ENCODE measurements around the gene ZNF239. TPM values are rescaled to one million over a fixed set of nuclear protein-coding genes. Genes with fewer than 3 reads are reported as not detected.

Gene ZNF239
- total RNA-seq, 1 donor: 4.7 TPM

- TF ChIP-seq, protein P1, sequence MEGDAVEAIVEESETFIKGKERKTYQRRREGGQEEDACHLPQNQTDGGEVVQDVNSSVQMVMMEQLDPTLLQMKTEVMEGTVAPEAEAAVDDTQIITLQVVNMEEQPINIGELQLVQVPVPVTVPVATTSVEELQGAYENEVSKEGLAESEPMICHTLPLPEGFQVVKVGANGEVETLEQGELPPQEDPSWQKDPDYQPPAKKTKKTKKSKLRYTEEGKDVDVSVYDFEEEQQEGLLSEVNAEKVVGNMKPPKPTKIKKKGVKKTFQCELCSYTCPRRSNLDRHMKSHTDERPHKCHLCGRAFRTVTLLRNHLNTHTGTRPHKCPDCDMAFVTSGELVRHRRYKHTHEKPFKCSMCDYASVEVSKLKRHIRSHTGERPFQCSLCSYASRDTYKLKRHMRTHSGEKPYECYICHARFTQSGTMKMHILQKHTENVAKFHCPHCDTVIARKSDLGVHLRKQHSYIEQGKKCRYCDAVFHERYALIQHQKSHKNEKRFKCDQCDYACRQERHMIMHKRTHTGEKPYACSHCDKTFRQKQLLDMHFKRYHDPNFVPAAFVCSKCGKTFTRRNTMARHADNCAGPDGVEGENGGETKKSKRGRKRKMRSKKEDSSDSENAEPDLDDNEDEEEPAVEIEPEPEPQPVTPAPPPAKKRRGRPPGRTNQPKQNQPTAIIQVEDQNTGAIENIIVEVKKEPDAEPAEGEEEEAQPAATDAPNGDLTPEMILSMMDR (IDR thresholded peaks at IDR 0.05; ENCODE audit: extremely low read depth, low read depth, low read length): no peak
Observed at GRCh38 chr10:43585981-43586729, 11.7 kb upstream of the ZNF239 start.

DNA sequence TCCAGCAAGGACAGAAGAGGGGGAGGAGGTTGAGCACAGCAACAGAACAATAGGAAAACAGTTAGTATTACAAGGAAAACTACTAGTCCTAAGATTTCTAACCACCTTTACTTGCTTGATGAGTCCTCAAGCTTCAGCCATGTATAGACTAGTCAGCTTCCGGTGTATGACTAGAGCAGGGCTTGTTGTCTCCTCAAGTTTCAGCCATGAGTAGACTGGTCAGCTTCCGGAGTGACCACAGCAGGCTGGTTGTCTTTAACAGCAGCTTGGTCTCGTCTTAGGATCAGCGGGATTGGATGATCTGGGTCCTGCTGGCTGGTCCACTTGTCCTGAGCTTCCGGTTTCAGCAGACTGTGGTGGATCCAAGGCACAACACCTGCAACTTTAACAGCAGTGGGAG lies 10.6 kb upstream of the ZNF239 start:
- DNase-seq (ENCODE audit: insufficient read length, low spot score, missing footprints): no peak

More at GRCh38 chr10:43585981-43586729, 11.7 kb upstream of the ZNF239 start:
- Histone ChIP-seq H3K4me2 (ENCODE audit: insufficient read depth, low read length) (no peak overlapping the region), H3K79me2 (ENCODE audit: insufficient read depth, low read length) (no peaks in the 10 kb centered on the region), H3K4me3 (ENCODE audit: insufficient read depth, low read length) (no peak overlapping the region), H3K27me3 (ENCODE audit: insufficient read depth, low read length) (peaks cover 8% of the 10 kb centered on the region), H4K20me1 (ENCODE audit: insufficient read depth, low read length) (no peaks in the 10 kb centered on the region), H2AFZ (ENCODE audit: low read length) (no peak overlapping the region), H3K4me1 (ENCODE audit: insufficient read depth, low read length) (no peaks in the 10 kb centered on the region), H3K27ac (ENCODE audit: low read depth, low read length) (no peak overlapping the region), H3K9me3 (ENCODE audit: low read depth, low read length) (no peaks in the 10 kb centered on the region), H3K36me3 (ENCODE audit: insufficient read depth, low read length) (no peaks in the 10 kb centered on the region)
- no peak for DNase-seq (ENCODE audit: insufficient read length, low spot score, missing footprints)

DNA sequence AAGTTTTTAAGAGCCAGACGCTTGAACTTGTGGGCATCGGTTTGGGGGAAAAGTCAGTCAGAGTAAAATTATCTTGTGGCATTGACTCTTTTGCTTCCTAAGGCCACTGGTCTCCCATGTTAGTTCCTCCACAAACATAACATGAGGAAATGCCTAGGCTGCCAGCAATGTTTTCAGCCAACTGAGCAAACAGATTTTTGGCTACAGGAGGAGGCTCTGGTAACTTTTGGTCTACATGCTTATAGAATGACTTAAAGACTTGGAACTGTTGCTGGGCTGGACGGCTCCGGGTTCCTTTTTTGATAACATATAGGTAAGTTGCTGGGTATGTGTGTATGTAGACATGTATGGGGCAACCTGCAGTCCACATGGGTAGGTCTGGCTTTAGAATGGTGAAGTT lies 9.6 kb upstream of the ZNF239 start:
- no peaks in the 10 kb centered on the region for H3K9me3 ChIP-seq (ENCODE audit: low read depth, low read length)
- no peak overlapping the region for H2AFZ ChIP-seq (ENCODE audit: low read length)
- H4K20me1 ChIP-seq (ENCODE audit: insufficient read depth, low read length): no peaks in the 10 kb centered on the region
- H3K36me3 ChIP-seq (ENCODE audit: insufficient read depth, low read length): no peaks in the 10 kb centered on the region
- peaks cover 6% of the 10 kb centered on the region for H3K27me3 ChIP-seq (ENCODE audit: insufficient read depth, low read length)
- H3K27ac ChIP-seq (ENCODE audit: low read depth, low read length): no peak overlapping the region
- peak; percentile 56 for DNase-seq (ENCODE audit: insufficient read length, low spot score, missing footprints)
- no peak overlapping the region for H3K4me3 ChIP-seq (ENCODE audit: insufficient read depth, low read length)
- no peak overlapping the region for H3K4me2 ChIP-seq (ENCODE audit: insufficient read depth, low read length)
- TF ChIP-seq, protein P1 (IDR thresholded peaks at IDR 0.05; ENCODE audit: extremely low read depth, low read depth, low read length): no peak
- H3K79me2 ChIP-seq (ENCODE audit: insufficient read depth, low read length): no peaks in the 10 kb centered on the region
- no peaks in the 10 kb centered on the region for H3K4me1 ChIP-seq (ENCODE audit: insufficient read depth, low read length)

More for the DNA sequence above, 10.6 kb upstream of the ZNF239 start:
- no peaks in the 10 kb centered on the region for H3K9me3 ChIP-seq (ENCODE audit: low read depth, low read length)
- H3K36me3 ChIP-seq (ENCODE audit: insufficient read depth, low read length): no peaks in the 10 kb centered on the region
- H2AFZ ChIP-seq (ENCODE audit: low read length): no peak overlapping the region
- no peaks in the 10 kb centered on the region for H3K4me1 ChIP-seq (ENCODE audit: insufficient read depth, low read length)
- H4K20me1 ChIP-seq (ENCODE audit: insufficient read depth, low read length): no peaks in the 10 kb centered on the region
- H3K27ac ChIP-seq (ENCODE audit: low read depth, low read length): no peak overlapping the region
- no peak overlapping the region for H3K4me2 ChIP-seq (ENCODE audit: insufficient read depth, low read length)
- no peaks in the 10 kb centered on the region for H3K79me2 ChIP-seq (ENCODE audit: insufficient read depth, low read length)
- H3K4me3 ChIP-seq (ENCODE audit: insufficient read depth, low read length): no peak overlapping the region
- H3K27me3 ChIP-seq (ENCODE audit: insufficient read depth, low read length): peaks cover 8% of the 10 kb centered on the region
- TF ChIP-seq, protein P1 (IDR thresholded peaks at IDR 0.05; ENCODE audit: extremely low read depth, low read depth, low read length): no peak

- TF ChIP-seq, protein P1 (IDR thresholded peaks at IDR 0.05; ENCODE audit: extremely low read depth, low read depth, low read length): no peak
- H3K27ac ChIP-seq (ENCODE audit: low read depth, low read length): no peak overlapping the region
- no peaks in the 10 kb centered on the region for H4K20me1 ChIP-seq (ENCODE audit: insufficient read depth, low read length)
- H3K27me3 ChIP-seq (ENCODE audit: insufficient read depth, low read length): no peaks in the 10 kb centered on the region
- H3K4me3 ChIP-seq (ENCODE audit: insufficient read depth, low read length): no peak overlapping the region
- no peaks in the 10 kb centered on the region for H3K9me3 ChIP-seq (ENCODE audit: low read depth, low read length)
- H3K4me1 ChIP-seq (ENCODE audit: insufficient read depth, low read length): peaks cover 13% of the 10 kb centered on the region
- no peak overlapping the region for H2AFZ ChIP-seq (ENCODE audit: low read length)
- no peaks in the 10 kb centered on the region for H3K79me2 ChIP-seq (ENCODE audit: insufficient read depth, low read length)
- no peaks in the 10 kb centered on the region for H3K36me3 ChIP-seq (ENCODE audit: insufficient read depth, low read length)
- DNase-seq (ENCODE audit: insufficient read length, low spot score, missing footprints): no peak
- no peak overlapping the region for H3K4me2 ChIP-seq (ENCODE audit: insufficient read depth, low read length)
Observed at GRCh38 chr10:43576580-43576979, 2.2 kb upstream of the ZNF239 start.

Measured in osteoblast (primary cell).